ENCODE data around the gene SIK3. TPM values are rescaled to one million over a fixed set of nuclear protein-coding genes. Genes with fewer than 3 reads are reported as not detected.

SIK3 gene
- total and polyA plus RNA-seq, 2 donors (not counting 3 experiments of a cell fraction or from before 2014, with no cell fraction given), result 10.3 to 21.3 TPM

- no peak overlapping the region for H2AFZ ChIP-seq (ENCODE audit: low read depth, low read length)
- H3K4me2 ChIP-seq (ENCODE audit: insufficient read depth, low read length), result no peak overlapping the region
- H3K9me1 ChIP-seq (replicated peaks; ENCODE audit: control insufficient read depth, extremely low read depth, insufficient read depth, low read length), result no peaks in the 10 kb centered on the region
- no peak for FAIRE-seq
- ChIA-PET POLR2A (no interaction called here), CTCF (no interaction called here)
- dilution Hi-C loops (cut with MboI; ENCODE audit: extremely low pct_ligation_motif_present, low sequenced_read_pairs), result no loop called here
- H3K27me3 ChIP-seq (ENCODE audit: control insufficient read depth in 2 of 2, insufficient read depth in 2 of 2, low read length in 2 of 2), result no peaks in the 10 kb centered on the region
- H3K9ac ChIP-seq (replicated peaks; ENCODE audit: extremely low read depth, insufficient read depth, low read length), result no peak overlapping the region
- no TSS peak for BruUV-seq (replicated peaks)
- H3K4me3 ChIP-seq (replicated peaks in 1 of 3; ENCODE audit: insufficient read depth in 1 of 3, low read depth in 1 of 3, low read length in 3 of 3), result no peak overlapping the region
- intact Hi-C loops (cut with micrococcal nuclease), result no loop called here
- H3K79me2 ChIP-seq (ENCODE audit: control insufficient read depth, insufficient read depth, low read length), result no peaks in the 10 kb centered on the region
- no peaks in the 10 kb centered on the region for H3K36me3 ChIP-seq (ENCODE audit: control insufficient read depth in 2 of 2, extremely low read depth in 1 of 2, insufficient read depth in 2 of 2, low read length in 2 of 2)
- DNase-seq (ENCODE audit: low read depth, low spot score), result no peak
- no peaks in the 10 kb centered on the region for H3K9me3 ChIP-seq (replicated peaks; ENCODE audit: control insufficient read depth, insufficient read depth, low read length)
- H3K27ac ChIP-seq (ENCODE audit: insufficient read depth, low read depth, low read length), result no peak overlapping the region
- no peaks in the 10 kb centered on the region for H3K4me1 ChIP-seq (ENCODE audit: control insufficient read depth, extremely low read depth, insufficient read depth, low read length)
- H4K20me1 ChIP-seq (replicated peaks; ENCODE audit: control insufficient read depth, extremely low read depth, insufficient read depth, low read length), result no peaks in the 10 kb centered on the region
- TF ChIP-seq JUN (IDR thresholded peaks at IDR 0.05; ENCODE audit: borderline replicate concordance, insufficient read depth, insufficient read length, low read depth), result no peak
- no peak for TF ChIP-seq MYC (IDR thresholded peaks at IDR 0.05; ENCODE audit: low read depth, low read length)
- TF ChIP-seq FOS (IDR thresholded peaks at IDR 0.05; ENCODE audit: borderline replicate concordance, insufficient read depth, low read length), result no peak
- TF ChIP-seq MAX (IDR thresholded peaks at IDR 0.05; ENCODE audit: insufficient read depth, insufficient read length), result no peak
- TF ChIP-seq GATA2 (IDR thresholded peaks at IDR 0.05; ENCODE audit: insufficient read depth, insufficient read length, low read depth, low read length), result no peak
- TF ChIP-seq CTCF (IDR thresholded peaks at IDR 0.05; ENCODE audit: extremely low read depth in 1 of 2, insufficient read depth in 1 of 2, low read depth in 1 of 2, low read length in 2 of 2), result no peak
- TF ChIP-seq POLR2AphosphoS5 (IDR thresholded peaks at IDR 0.05; ENCODE audit: insufficient read depth, low read depth, low read length), result no peak
- TF ChIP-seq POLR2A (IDR thresholded peaks at IDR 0.05; ENCODE audit: low read depth, low read length), result no peak
- no peak for TF ChIP-seq EZH2 (IDR thresholded peaks at IDR 0.05; ENCODE audit: borderline replicate concordance, low read depth, low read length, severe bottlenecking)
Observed at GRCh38 chr11:116928102-116928777, 170.0 kb downstream of the SIK3 start.

Measured in endothelial cell of umbilical vein (primary cell).